IMR-90 (cell line): ENCODE measurements around the gene NLRC5. TPM values are rescaled to one million over a fixed set of nuclear protein-coding genes. Genes with fewer than 3 reads are reported as not detected.
A peak's percentile ranks its signal among the peaks of the same experiment; 100 is the strongest.

Experiments used
- ATAC-seq: fragments of 200-7000 bp; cut with Tn5 transposase; 2 replicates; pipeline ENCODE4 v1.9.1; 2020; ENCODE audit warnings: low read depth, mild to moderate bottlenecking, moderate library complexity
- BruUV-seq: library from RNA; stranded (reverse); fragments of 400-500 nt; replicated peaks from 2 replicates; lab custom pipeline; 2021; lab: Mats Ljungman, UMichigan
- CTCF ChIA-PET: fragments of 300-600 bp; formaldehyde crosslinking; extraction: SDS; loops from one replicate; lab custom pipeline; 2021; ENCODE audit warnings: antibody characterized with exemption; lab: Yijun Ruan, JAX
- POLR2A ChIA-PET: fragments of 300-600 bp; sonication (Branson Sonifier 250); formaldehyde crosslinking; loops from one replicate; lab custom pipeline; 2022; ENCODE audit warnings: antibody characterized with exemption; ENCODE audit not compliant: unreplicated experiment; lab: Charles Lee
- DNase-seq: peaks from one replicate; pipeline ENCODE4 v3.0.0; 2013
- H2AFZ ChIP-seq: replicated peaks from 2 replicates; pipeline ENCODE3; 2013; ENCODE audit warnings: low read length, mild to moderate bottlenecking; ENCODE audit not compliant: poor library complexity
- H2AK5ac ChIP-seq: 2 replicates; pipeline ENCODE4 v1.6.1; 2013; ENCODE audit warnings: low read depth, low read length, inconsistent platforms
- H2AK9ac ChIP-seq: replicated peaks from 2 replicates; pipeline ENCODE3; 2013; ENCODE audit warnings: mild to moderate bottlenecking, low read depth, low read length, moderate library complexity; ENCODE audit not compliant: poor library complexity
- H2BK120ac ChIP-seq: 2 replicates; pipeline ENCODE4 v1.6.1; 2013; ENCODE audit warnings: low read depth, low read length, inconsistent platforms
- H2BK15ac ChIP-seq: 3 replicates; pipeline ENCODE4 v1.6.1; 2013; ENCODE audit warnings: low read depth, low read length, inconsistent platforms
- H2BK20ac ChIP-seq: 2 replicates; pipeline ENCODE4 v1.6.1; 2013; ENCODE audit warnings: low read depth, mild to moderate bottlenecking, inconsistent platforms, low read length, moderate library complexity
- H2BK5ac ChIP-seq: 2 replicates; pipeline ENCODE4 v1.6.1; 2013; ENCODE audit warnings: mild to moderate bottlenecking, low read depth, low read length, inconsistent platforms; ENCODE audit not compliant: poor library complexity, severe bottlenecking
- H3K14ac ChIP-seq: replicated peaks from 2 replicates; pipeline ENCODE4 v1.6.1; 2013; ENCODE audit warnings: low read depth, low read length, inconsistent platforms
- H3K18ac ChIP-seq: 2 replicates; pipeline ENCODE4 v1.6.1; 2013; ENCODE audit warnings: low read depth, low read length, control low read depth
- H3K23ac ChIP-seq: 2 replicates; pipeline ENCODE4 v1.6.1; 2013; ENCODE audit warnings: low read depth, low read length, inconsistent platforms
- H3K27ac ChIP-seq: 2 replicates; pipeline ENCODE4 v1.5.1; 2013; ENCODE audit warnings: mild to moderate bottlenecking, control low read depth, low read length; ENCODE audit not compliant: insufficient read depth
- H3K27me3 ChIP-seq: 2 replicates; pipeline ENCODE4 v1.6.1; 2013; ENCODE audit warnings: low read length; ENCODE audit not compliant: control insufficient read depth, insufficient read depth
- H3K36me3 ChIP-seq: 2 replicates; pipeline ENCODE4 v1.6.1; 2013; ENCODE audit warnings: low read length, mixed read lengths; ENCODE audit not compliant: control insufficient read depth, insufficient read depth
- H3K4ac ChIP-seq: 2 replicates; pipeline ENCODE4 v1.6.1; 2013; ENCODE audit warnings: low read depth, low read length, inconsistent platforms
- H3K4me1 ChIP-seq: 2 replicates; pipeline ENCODE4 v1.6.1; 2013; ENCODE audit warnings: low read length, mixed read lengths; ENCODE audit not compliant: control insufficient read depth, insufficient read depth
- H3K4me2 ChIP-seq: 2 replicates; pipeline ENCODE4 v1.6.1; 2013; ENCODE audit warnings: low read depth, mild to moderate bottlenecking, control low read depth, low read length, moderate library complexity
- H3K4me3 ChIP-seq: 2 replicates; pipeline ENCODE4 v1.5.1; 2013; ENCODE audit warnings: low read depth, mild to moderate bottlenecking, control low read depth, low read length, moderate library complexity; ENCODE audit not compliant: insufficient read depth
- H3K56ac ChIP-seq: 2 replicates; pipeline ENCODE4 v1.6.1; 2013; ENCODE audit warnings: low read length, inconsistent platforms; ENCODE audit not compliant: insufficient read depth; ENCODE audit errors: extremely low read depth
- H3K79me1 ChIP-seq, 2 experiments: 2 replicates each; pipeline ENCODE4 v1.6.1; 2013; ENCODE audit warnings: low read length in 2 of 2, inconsistent platforms in 1 of 2, low read depth in 1 of 2
- H3K9ac ChIP-seq: 2 replicates; pipeline ENCODE4 v1.6.1; 2013; ENCODE audit warnings: low read depth, low read length, control low read depth
- H3K9me1 ChIP-seq: 2 replicates; pipeline ENCODE4 v1.6.1; 2013; ENCODE audit warnings: low read length, inconsistent platforms; ENCODE audit not compliant: insufficient read depth
- H3K9me3 ChIP-seq: 2 replicates; pipeline ENCODE4 v1.6.1; 2013; ENCODE audit warnings: low read length; ENCODE audit not compliant: control insufficient read depth, insufficient read depth
- H4K20me1 ChIP-seq: 2 replicates; pipeline ENCODE4 v1.6.1; 2013; ENCODE audit warnings: low read length, inconsistent platforms; ENCODE audit not compliant: insufficient read depth
- H4K5ac ChIP-seq: 2 replicates; pipeline ENCODE4 v1.6.1; 2013; ENCODE audit warnings: mild to moderate bottlenecking, low read depth, low read length, control low read depth
- H4K8ac ChIP-seq, 2 experiments: 2 replicates each; pipeline ENCODE4 v1.6.1; 2013; ENCODE audit warnings: low read depth in 2 of 2, low read length in 2 of 2, control low read depth in 1 of 2, inconsistent platforms in 1 of 2
- H4K91ac ChIP-seq: 2 replicates; pipeline ENCODE4 v1.6.1; 2013; ENCODE audit warnings: low read depth, low read length, inconsistent platforms; ENCODE audit not compliant: insufficient read depth
- BHLHE40 ChIP-seq: fragments of 150-350 bp; IDR thresholded peaks from 2 replicates; pipeline ENCODE4 v1.6.1; 2016; ENCODE audit warnings: mild to moderate bottlenecking, low read depth, low read length
- CEBPB ChIP-seq: IDR thresholded peaks from 2 replicates; pipeline ENCODE4 v1.6.1; 2012; ENCODE audit warnings: low read depth, low read length, improper control_type of control experiment
- CHD1 ChIP-seq: IDR thresholded peaks from 2 replicates; pipeline ENCODE4 v1.6.1; 2012; ENCODE audit warnings: low read depth, low read length, improper control_type of control experiment
- ELK1 ChIP-seq: fragments of 150-350 bp; IDR thresholded peaks from 2 replicates; pipeline ENCODE4 v1.6.1; 2016; ENCODE audit warnings: low read depth, mild to moderate bottlenecking, low read length, moderate library complexity, borderline replicate concordance
- MAFK ChIP-seq: IDR thresholded peaks from 2 replicates; pipeline ENCODE4 v1.6.1; 2012; ENCODE audit warnings: low read depth, low read length, improper control_type of control experiment
- MAZ ChIP-seq: IDR thresholded peaks from 2 replicates; pipeline ENCODE4 v1.6.1; 2012; ENCODE audit warnings: low read depth, mild to moderate bottlenecking, low read length, improper control_type of control experiment, moderate library complexity, borderline replicate concordance
- NFE2L2 ChIP-seq: fragments of 150-350 bp; IDR thresholded peaks from 2 replicates; pipeline ENCODE4 v1.6.1; 2016; ENCODE audit warnings: low read depth, mild to moderate bottlenecking, low read length
- POLR2A ChIP-seq: IDR thresholded peaks from 2 replicates; pipeline ENCODE4 v1.6.1; 2012; ENCODE audit warnings: mild to moderate bottlenecking, low read depth, low read length
- RAD21 ChIP-seq: IDR thresholded peaks from 2 replicates; pipeline ENCODE4 v1.6.1; 2012; ENCODE audit warnings: low read length, improper control_type of control experiment
- RCOR1 ChIP-seq: IDR thresholded peaks from 2 replicates; pipeline ENCODE4 v1.6.1; 2012; ENCODE audit warnings: mild to moderate bottlenecking, low read length, improper control_type of control experiment; ENCODE audit not compliant: insufficient replicate concordance
- RFX5 ChIP-seq: IDR thresholded peaks from 2 replicates; pipeline ENCODE4 v1.8.0; 2012; ENCODE audit warnings: low read depth, mild to moderate bottlenecking, low read length, moderate library complexity
- SMC3 ChIP-seq: fragments of 150-350 bp; IDR thresholded peaks from 2 replicates; pipeline ENCODE4 v1.6.1; 2016; ENCODE audit warnings: low read depth, mild to moderate bottlenecking, antibody characterized with exemption, low read length, moderate library complexity
- WGBS, 2 experiments: methylation state at CpG; one replicate each; pipeline versions ENCODE4 v1.1.5 to v1.1.7; 2013; ENCODE audit warnings: missing lambda C conversion rate in 2 of 2; ENCODE audit not compliant: insufficient read length in 1 of 2; ENCODE audit errors: extremely low coverage in 2 of 2; 5-methylcytosine and 5-hydroxymethylcytosine counted together
- dilution Hi-C: fragments of 300-500 bp; cut with HindIII; formaldehyde crosslinking; loops from one replicate; pipeline ENCODE4 v1.14.3; 2018; ENCODE audit warnings: low sequenced_read_pairs; ENCODE audit not compliant: unreplicated experiment
- in situ Hi-C: fragments of 300-500 bp; cut with MboI; formaldehyde crosslinking; loops from 3 replicates; pipeline ENCODE4 v1.14.3; 2019; ENCODE audit warnings: low sequenced_read_pairs, inconsistent platforms, mixed read lengths
- intact Hi-C: fragments of 100-400 bp; cut with micrococcal nuclease; formaldehyde crosslinking; loops from 2 replicates; pipeline ENCODE4 v1.10.0; 2022
- polyA plus RNA-seq, 3 experiments: library from polyadenylated mRNA; depleted of rRNA; stranded (reverse); fragments of >200 nt; gene quantifications; 2 replicates each; pipeline ENCODE4 v1.2.3, GENCODE V29; 2012; ENCODE audit warnings: low replicate concordance in 1 of 3
- total RNA-seq: library from RNA; depleted of rRNA; stranded (reverse); fragments of >200 nt; gene quantifications from 2 replicates; pipeline ENCODE4 v1.2.3, GENCODE V29; 2012
- TF ChIP-seq, protein P1 (sequence below): fragments of 150-350 bp; IDR thresholded peaks from 2 replicates; pipeline ENCODE4 v1.6.1; 2017; ENCODE audit warnings: mild to moderate bottlenecking, antibody characterized with exemption, low read length, low read depth
- TF ChIP-seq, protein P2 (sequence below): conservative IDR thresholded peaks from 2 replicates; pipeline ENCODE4 v1.5.1; 2012; ENCODE audit warnings: mild to moderate bottlenecking, low read depth, low read length, improper control_type of control experiment

NLRC5 gene
- total and polyA plus RNA-seq, 2 of the 4 experiments (the other 2 are of a cell fraction), result 9.1 to 14.9 TPM

DNA sequence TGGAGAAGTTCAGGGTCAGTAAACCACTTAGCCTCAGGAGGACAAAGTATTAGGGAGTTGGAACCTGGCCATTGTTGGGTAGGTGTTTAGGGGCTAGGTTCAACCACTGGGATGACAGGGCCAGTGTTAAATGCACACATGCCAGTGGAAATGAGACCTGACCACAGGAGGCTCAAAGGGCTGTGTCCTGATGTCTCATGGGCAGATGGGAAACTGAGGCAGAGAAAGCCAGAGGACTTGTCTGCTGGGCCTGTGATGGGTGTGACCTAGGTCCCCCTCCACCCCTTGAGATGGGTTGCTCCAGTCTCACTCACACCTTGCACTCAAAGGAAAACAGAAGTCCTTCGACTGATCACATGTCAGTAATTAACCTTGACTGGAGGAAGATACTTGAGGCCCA lies 119.1 kb downstream of the NLRC5 start:
- H3K27me3 ChIP-seq, result no peaks in the 10 kb centered on the region
- peaks cover 6% of the 10 kb centered on the region; the same call in 1 of the 2 replicates for H3K4me1 ChIP-seq
- ChIA-PET POLR2A (no interaction called here), CTCF (no interaction called here)
- H3K56ac ChIP-seq, result no peak overlapping the region
- H2BK120ac ChIP-seq, result no peak overlapping the region
- TF ChIP-seq SMC3 (no peak), RCOR1 (no peak), CHD1 (no peak), MAZ (no peak), RAD21 (no peak), RFX5 (no peak), ELK1 (no peak), POLR2A (no peak), NFE2L2 (no peak), MAFK (no peak), BHLHE40 (no peak), CEBPB (no peak)
- TF ChIP-seq, protein P1, sequence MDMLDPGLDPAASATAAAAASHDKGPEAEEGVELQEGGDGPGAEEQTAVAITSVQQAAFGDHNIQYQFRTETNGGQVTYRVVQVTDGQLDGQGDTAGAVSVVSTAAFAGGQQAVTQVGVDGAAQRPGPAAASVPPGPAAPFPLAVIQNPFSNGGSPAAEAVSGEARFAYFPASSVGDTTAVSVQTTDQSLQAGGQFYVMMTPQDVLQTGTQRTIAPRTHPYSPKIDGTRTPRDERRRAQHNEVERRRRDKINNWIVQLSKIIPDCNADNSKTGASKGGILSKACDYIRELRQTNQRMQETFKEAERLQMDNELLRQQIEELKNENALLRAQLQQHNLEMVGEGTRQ, result no peak
- TF ChIP-seq, protein P2, sequence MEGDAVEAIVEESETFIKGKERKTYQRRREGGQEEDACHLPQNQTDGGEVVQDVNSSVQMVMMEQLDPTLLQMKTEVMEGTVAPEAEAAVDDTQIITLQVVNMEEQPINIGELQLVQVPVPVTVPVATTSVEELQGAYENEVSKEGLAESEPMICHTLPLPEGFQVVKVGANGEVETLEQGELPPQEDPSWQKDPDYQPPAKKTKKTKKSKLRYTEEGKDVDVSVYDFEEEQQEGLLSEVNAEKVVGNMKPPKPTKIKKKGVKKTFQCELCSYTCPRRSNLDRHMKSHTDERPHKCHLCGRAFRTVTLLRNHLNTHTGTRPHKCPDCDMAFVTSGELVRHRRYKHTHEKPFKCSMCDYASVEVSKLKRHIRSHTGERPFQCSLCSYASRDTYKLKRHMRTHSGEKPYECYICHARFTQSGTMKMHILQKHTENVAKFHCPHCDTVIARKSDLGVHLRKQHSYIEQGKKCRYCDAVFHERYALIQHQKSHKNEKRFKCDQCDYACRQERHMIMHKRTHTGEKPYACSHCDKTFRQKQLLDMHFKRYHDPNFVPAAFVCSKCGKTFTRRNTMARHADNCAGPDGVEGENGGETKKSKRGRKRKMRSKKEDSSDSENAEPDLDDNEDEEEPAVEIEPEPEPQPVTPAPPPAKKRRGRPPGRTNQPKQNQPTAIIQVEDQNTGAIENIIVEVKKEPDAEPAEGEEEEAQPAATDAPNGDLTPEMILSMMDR, result no peak
- no peak overlapping the region for H2BK5ac ChIP-seq
- H3K18ac ChIP-seq, result no peak overlapping the region
- H2BK15ac ChIP-seq, result no peak overlapping the region
- no peak overlapping the region for H3K4me3 ChIP-seq
- peaks cover 14% of the 10 kb centered on the region for H4K20me1 ChIP-seq
- H2AK9ac ChIP-seq, result no peak overlapping the region
- WGBS, 2 experiments, result no CpG with 5 or more reads among the region's 1 CpG
- H3K14ac ChIP-seq, result no peak overlapping the region; the same call in 1 of the 2 replicates
- no peak overlapping the region for H4K5ac ChIP-seq
- H3K23ac ChIP-seq, result no peak overlapping the region
- in situ Hi-C loops, result no loop called here
- no peak overlapping the region for H4K91ac ChIP-seq
- no peak overlapping the region for H4K8ac ChIP-seq
- no peak overlapping the region for H3K9ac ChIP-seq
- BruUV-seq, result no TSS peak
- H3K4me2 ChIP-seq, result no peak overlapping the region
- ATAC-seq (no peak), DNase-seq (no peak)
- H3K9me3 ChIP-seq, result no peaks in the 10 kb centered on the region
- H2BK20ac ChIP-seq, result no peak overlapping the region
- H3K79me1 ChIP-seq, result peaks cover 4 to 36% of the 10 kb centered on the region in 2 experiments; a peak in 2 of 4 replicates
- no peak overlapping the region for H3K4ac ChIP-seq
- no peaks in the 10 kb centered on the region for H3K36me3 ChIP-seq
- peaks cover 19% of the 10 kb centered on the region for H3K9me1 ChIP-seq
- intact Hi-C loops, result no loop called here
- no peak overlapping the region for H2AFZ ChIP-seq
- H3K27ac ChIP-seq, result no peak overlapping the region
- peak overlapping the region; percentile 29; the same call in 1 of the 2 replicates for H2AK5ac ChIP-seq
- dilution Hi-C loops, result no loop called here
